Fibroblast of upper back skin (primary cell): Measurements from ENCODE around the gene SNRNP48.

ENCODE experiments used
- DNase-seq: peaks from one replicate; pipeline ENCODE4 v3.0.0-alpha.2; 2013

SNRNP48 gene, protein sequence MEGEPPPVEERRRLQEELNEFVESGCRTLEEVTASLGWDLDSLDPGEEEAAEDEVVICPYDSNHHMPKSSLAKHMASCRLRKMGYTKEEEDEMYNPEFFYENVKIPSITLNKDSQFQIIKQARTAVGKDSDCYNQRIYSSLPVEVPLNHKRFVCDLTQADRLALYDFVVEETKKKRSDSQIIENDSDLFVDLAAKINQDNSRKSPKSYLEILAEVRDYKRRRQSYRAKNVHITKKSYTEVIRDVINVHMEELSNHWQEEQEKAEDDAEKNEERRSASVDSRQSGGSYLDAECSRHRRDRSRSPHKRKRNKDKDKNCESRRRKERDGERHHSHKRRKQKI

GRCh38 chr6:7589949-7590917, at the start of gene SNRNP48:
TSS of gene SNRNP48 (plus strand) at chr6:7590198. CDS start at chr6:7590258, 60 bp downstream.
- peak; percentile 93 for DNase-seq

DNA sequence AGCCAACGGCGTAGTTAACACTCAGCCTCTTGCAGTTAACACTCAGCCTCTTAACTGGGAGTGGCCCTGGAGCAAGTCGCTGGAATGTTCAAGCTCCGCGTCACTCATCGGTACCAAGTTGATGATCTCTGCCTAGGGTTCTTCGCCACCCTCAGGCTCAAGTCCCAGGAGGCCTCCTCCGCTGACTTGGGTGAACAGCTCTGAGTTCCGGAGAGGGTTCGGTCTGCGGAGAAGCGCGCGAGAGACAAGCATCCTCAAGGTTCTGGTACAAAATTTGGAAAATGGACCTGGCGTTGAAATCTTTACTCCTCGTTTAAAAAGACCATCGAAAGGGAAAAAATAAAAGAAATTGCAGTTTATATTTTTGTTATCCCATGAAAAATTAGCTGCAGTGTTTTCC, 49.4 kb upstream of the SNRNP48 start:
- DNase-seq: peak; percentile 21

GRCh38 chr6:7541175-7542064, 48.6 kb upstream of the SNRNP48 start, which contains the start of gene DSP:
TSS of gene DSP (plus strand) at chr6:7541671. CDS start at chr6:7541916, 245 bp downstream.
- peak; percentile 22 for DNase-seq

GRCh38 chr6:7542065-7542873, 47.7 kb upstream of the SNRNP48 start:
- no peak for DNase-seq

DNA sequence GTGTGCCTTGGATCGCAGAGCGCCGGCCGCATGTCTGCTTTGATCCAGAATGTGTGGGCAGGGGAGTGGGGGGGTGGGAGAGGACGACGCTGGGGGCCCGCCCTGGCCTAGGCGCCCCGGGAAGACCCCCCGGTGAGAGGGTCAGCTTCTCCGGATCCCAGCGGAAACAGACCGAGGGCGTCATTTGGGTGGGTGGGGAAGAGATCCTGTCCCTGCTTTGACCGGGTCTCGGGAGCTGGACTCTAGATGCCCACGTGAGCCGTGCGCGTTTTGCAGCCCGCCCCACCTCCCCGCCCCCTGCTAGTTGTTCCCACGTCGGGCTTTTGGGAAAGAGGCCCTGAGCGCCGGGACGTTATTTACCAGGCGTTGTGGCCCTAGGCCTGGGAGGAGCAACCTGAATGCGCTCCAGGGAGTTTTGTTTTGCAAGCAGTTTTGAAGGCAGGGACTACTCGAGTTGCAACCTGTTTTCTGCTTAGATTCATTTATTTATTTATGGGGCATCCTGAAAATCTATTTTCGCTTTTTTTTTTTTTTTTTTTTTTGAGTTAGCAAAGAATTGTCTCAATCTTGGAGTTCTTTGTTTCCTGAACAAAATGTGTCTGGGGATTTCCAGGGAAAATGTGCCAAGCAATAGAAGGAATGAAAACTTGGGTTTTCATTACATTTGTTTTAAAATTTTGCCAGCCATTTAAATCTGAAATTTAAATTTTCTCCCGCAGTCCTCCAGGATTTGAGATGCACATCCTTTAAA, 46.9 kb upstream of the SNRNP48 start:
- peak; percentile 60 for DNase-seq

DNA sequence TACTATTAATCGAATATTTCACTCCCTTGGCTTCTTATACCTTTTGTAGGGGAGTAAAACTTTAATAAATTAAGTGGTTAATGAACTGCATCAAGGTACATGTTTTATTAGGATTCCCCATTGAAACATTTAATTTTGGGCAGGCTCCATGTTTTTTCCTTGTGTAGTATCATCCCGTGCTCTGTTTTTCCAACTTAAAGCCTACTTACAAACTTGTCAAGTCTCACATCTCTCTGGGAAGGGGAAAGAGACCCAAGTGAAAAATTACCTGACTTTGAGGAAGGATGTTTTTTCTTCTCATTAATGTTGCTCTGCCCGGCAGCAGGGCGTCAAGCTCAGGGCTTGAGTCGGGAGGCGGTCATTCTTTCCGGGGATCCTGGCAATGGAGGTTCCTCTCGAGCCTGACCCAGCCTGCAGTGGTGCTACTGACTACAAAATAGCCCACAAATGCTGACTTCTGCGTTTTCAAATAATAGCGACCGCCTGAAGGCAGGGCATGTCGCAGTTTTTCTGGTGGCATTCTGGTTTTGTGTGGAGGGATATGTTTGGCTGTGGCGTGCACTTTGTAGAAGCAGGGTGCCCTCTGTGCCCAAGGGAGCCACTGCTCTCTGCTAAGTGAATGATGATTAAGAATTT, 46.1 kb upstream of the SNRNP48 start:
- no peak for DNase-seq

DNA sequence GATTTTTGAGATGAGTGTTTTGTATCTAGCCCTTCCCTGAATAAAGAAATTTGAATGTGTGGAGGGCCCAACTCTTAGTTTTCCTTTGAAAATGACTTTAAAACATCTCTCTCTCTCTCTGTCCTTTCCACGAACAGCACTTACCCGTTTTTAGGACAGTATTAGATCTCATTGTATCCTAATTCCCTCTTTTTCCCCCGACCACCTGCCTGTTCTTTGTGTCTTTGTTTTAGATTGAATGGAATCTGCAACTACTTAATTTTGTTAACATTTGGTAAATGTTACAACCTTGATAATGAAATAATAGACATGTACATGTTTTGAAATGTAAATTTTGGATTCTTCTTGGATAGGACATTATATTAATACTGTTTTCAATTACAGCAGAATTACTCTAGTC, 45.4 kb upstream of the SNRNP48 start:
- no peak for DNase-seq

DNA sequence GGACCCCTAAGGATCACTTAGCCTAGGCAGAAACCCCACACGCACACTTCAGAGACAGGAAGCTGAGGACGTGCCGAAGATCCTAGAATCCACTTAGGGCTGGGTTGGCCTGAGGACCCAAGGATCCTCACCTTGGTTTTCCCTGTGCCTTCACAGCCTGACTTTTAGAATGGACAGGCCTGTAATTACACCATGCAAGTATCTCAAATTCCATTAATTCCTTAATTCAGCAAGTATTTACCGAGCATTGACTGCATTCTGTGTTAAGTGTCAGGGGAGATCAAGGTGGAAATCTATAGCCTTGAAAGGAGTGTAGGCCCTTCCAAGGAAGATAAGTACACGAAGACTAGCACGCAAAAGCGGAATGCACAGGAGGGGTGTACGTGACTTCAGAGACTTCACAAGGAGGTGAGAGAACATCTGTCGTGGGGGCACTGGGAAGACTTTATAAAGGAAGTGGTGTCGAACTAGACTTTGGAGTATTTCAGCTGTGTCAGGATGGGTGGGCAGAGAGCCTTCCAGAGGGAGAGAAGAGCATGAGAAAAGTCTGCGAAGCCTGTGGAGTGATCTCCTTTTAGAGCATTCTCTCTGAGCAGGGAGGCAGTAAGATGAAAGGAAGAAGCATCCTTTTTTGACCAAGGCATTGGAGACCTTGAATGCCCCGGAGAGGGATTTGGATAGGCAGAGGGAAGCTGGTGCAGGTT, 44.5 kb upstream of the SNRNP48 start:
- DNase-seq: no peak

DNA sequence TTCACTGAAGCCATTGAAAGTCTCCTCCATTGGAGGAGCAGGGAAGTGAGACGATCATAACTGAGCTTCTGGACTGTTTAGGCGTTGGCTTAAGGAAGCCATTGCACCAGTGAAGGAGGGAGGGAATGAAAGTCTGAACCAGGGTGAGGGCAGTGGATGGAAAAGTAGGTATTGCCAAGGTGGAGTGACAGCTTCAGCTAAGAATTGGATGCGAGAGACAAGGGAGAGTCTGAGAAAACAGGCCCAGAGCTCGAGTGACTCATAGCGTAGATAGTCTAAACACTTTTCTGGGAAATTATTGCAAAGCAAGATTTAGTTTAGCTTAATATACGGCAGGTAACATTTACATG, 44.0 kb upstream of the SNRNP48 start:
- no peak for DNase-seq

- DNase-seq: no peak
These were observed 43.6 kb upstream of the SNRNP48 start for GRCh38 chr6:7546383-7546782.

DNA sequence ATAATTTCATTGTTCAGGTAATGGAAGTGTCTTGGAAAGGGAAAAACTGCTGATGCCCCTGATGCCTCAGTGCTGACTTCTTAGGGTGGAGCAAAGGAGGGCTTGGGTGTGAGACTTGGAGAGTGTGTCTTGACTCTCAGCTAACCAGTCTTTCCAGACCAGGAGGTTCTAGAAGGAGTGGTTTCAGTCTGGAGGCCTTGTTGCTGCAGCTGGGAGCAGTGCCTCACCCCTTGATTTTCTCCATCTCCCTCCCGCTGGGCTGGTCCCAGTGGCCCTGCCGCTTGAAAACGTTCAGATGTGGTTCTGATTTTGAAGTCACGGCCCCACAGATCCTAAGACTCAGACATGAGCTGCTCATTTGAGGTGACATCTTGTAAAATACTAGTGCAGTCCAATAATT, 43.1 kb upstream of the SNRNP48 start:
- DNase-seq: no peak

DNA sequence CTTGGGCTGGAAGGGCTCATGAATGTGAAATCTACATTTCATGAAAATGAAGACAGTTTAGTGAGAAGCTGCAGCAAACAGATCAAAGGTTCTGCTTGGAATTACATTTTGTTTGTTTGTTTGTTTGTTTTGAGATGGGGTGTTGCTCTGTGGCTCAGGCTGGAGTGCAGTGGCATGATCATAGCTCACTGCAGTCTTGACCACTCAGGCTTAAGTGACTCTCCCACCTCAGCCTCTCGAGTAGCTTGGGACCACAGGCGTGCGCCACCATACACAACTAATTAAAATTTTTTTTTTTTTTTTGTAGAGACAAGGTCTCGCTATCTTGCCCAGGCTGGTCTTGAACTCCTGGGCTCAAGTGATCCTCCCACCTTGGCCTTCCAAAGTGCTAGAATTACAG, 42.7 kb upstream of the SNRNP48 start:
- DNase-seq: no peak

GRCh38 chr6:7550433-7550801, 39.6 kb upstream of the SNRNP48 start:
- DNase-seq: no peak

DNA sequence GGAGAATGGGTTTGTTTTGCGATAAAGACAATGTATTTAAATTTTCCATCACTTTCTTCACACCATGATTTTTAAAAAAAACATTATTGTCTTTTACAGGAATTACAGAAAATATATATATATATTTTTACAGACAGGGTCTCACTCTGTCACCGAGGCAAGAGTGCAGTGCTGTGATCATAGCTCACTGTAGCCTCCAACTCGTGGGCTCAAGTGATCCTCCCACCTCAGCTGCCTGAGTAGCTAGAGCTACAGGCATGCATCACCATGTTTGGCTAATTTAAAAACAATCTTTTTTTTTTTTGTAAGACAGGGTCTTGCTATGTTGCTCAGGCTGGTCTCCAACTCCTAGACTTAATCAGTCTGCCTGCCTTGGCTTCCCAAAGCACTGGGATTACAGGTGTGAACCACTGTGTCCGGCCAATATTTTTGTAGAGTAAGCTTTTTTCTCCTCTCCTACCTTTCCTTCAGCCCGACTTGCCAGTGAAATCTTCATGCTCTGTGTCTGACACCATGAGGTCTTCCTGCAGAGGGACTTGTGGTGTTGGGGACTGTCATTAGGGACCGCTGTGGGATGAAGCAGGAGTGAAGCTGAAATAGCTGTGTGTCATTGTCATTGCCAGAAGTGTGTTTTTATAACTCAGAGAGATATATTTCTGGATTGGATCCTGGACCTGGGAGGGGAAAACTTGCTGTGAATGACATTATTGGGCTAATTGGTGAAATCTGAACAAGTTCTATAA, 35.3 kb upstream of the SNRNP48 start:
- no peak for DNase-seq

DNA sequence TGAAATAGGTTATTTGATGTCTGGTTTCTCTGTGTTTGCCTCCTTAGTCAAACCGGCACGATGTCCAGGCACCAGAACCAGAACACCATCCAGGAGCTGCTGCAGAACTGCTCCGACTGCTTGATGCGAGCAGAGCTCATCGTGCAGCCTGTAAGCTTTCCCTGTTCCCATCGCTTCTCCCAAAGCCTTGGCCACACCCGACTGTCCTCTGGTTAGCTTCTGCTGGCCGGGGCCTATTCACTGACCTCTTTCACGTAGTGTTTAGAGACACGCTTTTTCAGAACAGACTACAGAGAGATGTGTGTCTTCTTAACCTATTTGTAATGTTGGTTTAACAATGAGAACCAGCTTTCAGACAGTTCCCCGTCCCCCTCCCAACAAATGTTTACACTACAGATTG, 34.3 kb upstream of the SNRNP48 start:
- no peak for DNase-seq

GRCh38 chr6:7556394-7557106, 33.4 kb upstream of the SNRNP48 start:
- DNase-seq: no peak

GRCh38 chr6:7557652-7558051, 32.3 kb upstream of the SNRNP48 start:
- no peak for DNase-seq

- DNase-seq: no peak
These were observed 31.2 kb upstream of the SNRNP48 start for GRCh38 chr6:7558781-7559180.

- no peak for DNase-seq
These were observed 30.8 kb upstream of the SNRNP48 start for GRCh38 chr6:7559196-7559595.
